T-cell (primary cell): Measurements from ENCODE around the gene IPMK. TPM values are rescaled to one million over a fixed set of nuclear protein-coding genes. Genes with fewer than 3 reads are reported as not detected.
A peak's percentile ranks its signal among the peaks of the same experiment; 100 is the strongest.

Experiments used
- ATAC-seq, 4 experiments: fragments of 200-7000 bp in 3 of 4; fragments of 150-1000 bp in 1 of 4; cut with Tn5 transposase; replicated peaks in 1 of 4; 1 replicate in 3 of 4; 2 replicates in 1 of 4; pipeline ENCODE4 v1.10.0; 2021; ENCODE audit warnings: moderate library complexity in 3 of 4, mild to moderate bottlenecking in 2 of 4, moderate number of reproducible peaks in 1 of 4
- CTCF ChIA-PET, 2 donors: fragments of 300-600 bp; sonication (Branson Sonifier 250); formaldehyde crosslinking; loops; one replicate each; lab custom pipeline; 2022; ENCODE audit warnings: antibody characterized with exemption in 2 of 2; lab: Charles Lee
- POLR2A ChIA-PET, 2 donors: fragments of 300-600 bp; sonication (Branson Sonifier 250); formaldehyde crosslinking; loops; one replicate each; lab custom pipeline; 2022; ENCODE audit warnings: antibody characterized with exemption in 2 of 2; lab: Charles Lee
- DNase-seq, 35 experiments: peaks; one replicate each; pipeline versions ENCODE4 v3.0.0 to v3.0.0-alpha.2; 2013 to 2023
- H3K27ac ChIP-seq: one replicate; pipeline ENCODE4 v1.5.1; 2013; ENCODE audit warnings: low read length
- H3K27me3 ChIP-seq, 2 experiments: replicated peaks in 1 of 2; 1 replicate in 1 of 2; 2 replicates in 1 of 2; pipeline versions ENCODE4 v1.6.1 to v1.7.0; 2013; ENCODE audit warnings: low read length in 1 of 2, mixed read lengths in 1 of 2; ENCODE audit not compliant: control insufficient read depth in 2 of 2, insufficient read depth in 2 of 2; ENCODE audit errors: extremely low read depth in 1 of 2
- H3K36me3 ChIP-seq, 2 donors: 1 replicate in 1 of 2; 2 replicates in 1 of 2; pipeline versions ENCODE4 v1.6.1 to v1.7.0; 2013; ENCODE audit warnings: low read length in 1 of 2; ENCODE audit not compliant: control insufficient read depth in 2 of 2, insufficient read depth in 1 of 2; ENCODE audit errors: extremely low read depth in 1 of 2
- H3K4me1 ChIP-seq, 2 experiments: 1 replicate in 1 of 2; 2 replicates in 1 of 2; pipeline versions ENCODE4 v1.6.1 to v1.7.0; 2013; ENCODE audit warnings: low read length in 2 of 2, mixed read lengths in 1 of 2; ENCODE audit not compliant: insufficient read depth in 2 of 2, control insufficient read depth in 1 of 2; ENCODE audit errors: extremely low read depth in 1 of 2
- H3K4me3 ChIP-seq, 2 donors: 1 replicate in 1 of 2; 2 replicates in 1 of 2; pipeline versions ENCODE4 v1.5.1 to v1.7.0; 2013; ENCODE audit warnings: mild to moderate bottlenecking in 2 of 2, low read length in 1 of 2, moderate library complexity in 1 of 2; ENCODE audit not compliant: control insufficient read depth in 1 of 2; ENCODE audit errors: extremely low read depth in 1 of 2
- H3K9me3 ChIP-seq: 2 replicates; pipeline ENCODE4 v1.7.0; 2013
- H3K27ac Mint-ChIP-seq, 2 donors: one replicate each; pipeline ENCODE4 v1.8.0; 2020 to 2021; ENCODE audit warnings: mild to moderate bottlenecking in 2 of 2, mixed read lengths in 2 of 2
- H3K27me3 Mint-ChIP-seq, 2 donors: one replicate each; pipeline ENCODE4 v1.8.0; 2021 to 2022; ENCODE audit warnings: mixed read lengths in 2 of 2
- H3K36me3 Mint-ChIP-seq: one replicate; pipeline ENCODE4 v1.8.0; 2021; ENCODE audit warnings: mixed read lengths
- H3K4me1 Mint-ChIP-seq, 3 donors: one replicate each; pipeline ENCODE4 v1.8.0; 2020 to 2022; ENCODE audit warnings: mixed read lengths in 3 of 3, mild to moderate bottlenecking in 1 of 3
- H3K4me3 Mint-ChIP-seq, 3 donors: one replicate each; pipeline ENCODE4 v1.8.0; 2020 to 2022; ENCODE audit warnings: mild to moderate bottlenecking in 3 of 3, mixed read lengths in 3 of 3, moderate library complexity in 3 of 3
- H3K9me3 Mint-ChIP-seq, 3 donors: one replicate each; pipeline ENCODE4 v1.8.0; 2020 to 2022; ENCODE audit warnings: mixed read lengths in 3 of 3
- WGBS: methylation state at CpG from one replicate; pipeline ENCODE4 v1.1.5; 2013; ENCODE audit warnings: missing lambda C conversion rate; ENCODE audit not compliant: insufficient coverage; 5-methylcytosine and 5-hydroxymethylcytosine counted together
- total RNA-seq, 35 experiments: library from RNA in 6 of 35; stranded (reverse) in 6 of 35; fragments of 120-200 nt in 1 of 35; gene quantifications; one replicate each; pipeline versions ENCODE4 v1.2.1 to v1.2.4 and lab custom pipeline; 2013 to 2026

IPMK gene
- total RNA-seq, 5 donors from 2014 or later (not counting 1 experiment from before 2014, with no cell fraction given), result 3.7 to 5.3 (median 4.3) TPM

GRCh38 chr10:58150290-58150689 is 117.4 kb downstream of the IPMK start:
- Mint-ChIP-seq H3K27me3 (peaks cover 5 to 19% of the 10 kb centered on the region in 2 donors), H3K27ac (no peak overlapping the region), H3K4me3 (no peak overlapping the region), H3K9me3 (no peaks in the 10 kb centered on the region), H3K36me3 (no peaks in the 10 kb centered on the region), H3K4me1 (no peaks in the 10 kb centered on the region)
- ChIA-PET CTCF (interaction anchor here in 1 of 2 donors (1.0 kb wide), 1 partner anchor 9 kb away, joined by 3 read pairs; no protein-coding TSS in a partner anchor), POLR2A (no interaction called here)
- H3K36me3 ChIP-seq, result no peaks in the 10 kb centered on the region
- no peaks in the 10 kb centered on the region for H3K9me3 ChIP-seq
- no peak overlapping the region for H3K4me3 ChIP-seq
- H3K27ac ChIP-seq, result no peak overlapping the region
- H3K27me3 ChIP-seq, result no peaks in the 10 kb centered on the region
- no peak for ATAC-seq
- DNase-seq, result no peak
- no CpG with 5 or more reads among the region's 1 CpG for WGBS
- H3K4me1 ChIP-seq, result no peaks in the 10 kb centered on the region

GRCh38 chr10:58143944-58144343 is 123.8 kb downstream of the IPMK start:
- CTCF ChIA-PET, result no interaction called here
- POLR2A ChIA-PET, result no interaction called here
- peak in 2 of 4 experiments; percentile 37 to 53 for ATAC-seq

More at GRCh38 chr10:58143944-58144343, 123.8 kb downstream of the IPMK start:
- H3K4me3 ChIP-seq, result no peak overlapping the region
- Mint-ChIP-seq H3K4me3 (no peak overlapping the region), H3K4me1 (peaks cover 0 to 8% (median 8%) of the 10 kb centered on the region in 3 donors), H3K9me3 (peaks cover 0 to 6% (median 3%) of the 10 kb centered on the region in 3 donors), H3K27ac (peak overlapping the region in 1 of 2 donors; percentile 35), H3K27me3 (peaks cover 6 to 12% of the 10 kb centered on the region in 2 donors), H3K36me3 (no peaks in the 10 kb centered on the region)
- no peaks in the 10 kb centered on the region for H3K36me3 ChIP-seq
- no peak overlapping the region for H3K27ac ChIP-seq
- no peaks in the 10 kb centered on the region for H3K9me3 ChIP-seq
- no peaks in the 10 kb centered on the region for H3K4me1 ChIP-seq
- H3K27me3 ChIP-seq, result no peaks in the 10 kb centered on the region
- no peak for DNase-seq

Other genes starting within 250 kb of the IPMK start
- gene CISD1, start 1.3 kb upstream of the IPMK start, total RNA-seq, result 10 to 100 TPM in 3 of 5 donors, 1 to 10 TPM in 2; 6.3 to 11.3 (median 10.3) TPM
- 10 to 100 TPM in 4 of 5 donors, 1 to 10 TPM in 1; 9.4 to 12.2 (median 10.5) TPM for gene UBE2D1, start 67.1 kb upstream of the IPMK start, total RNA-seq
- gene TFAM, start 117.5 kb upstream of the IPMK start, total RNA-seq, result 10 to 100 TPM; 35.9 to 41.8 (median 39.2) TPM
- under 1 TPM in 3 of 5 donors, not detected in 2; 0.06 to 0.09 (median 0.07) TPM for gene BICC1, start 245.0 kb upstream of the IPMK start, total RNA-seq